Measurements from ENCODE around the gene UBTD2. TPM values are rescaled to one million over a fixed set of nuclear protein-coding genes. Genes with fewer than 3 reads are reported as not detected.

Gene UBTD2
- total RNA-seq, 2 donors from 2014 or later = 13.5 to 20.8 TPM

DNA sequence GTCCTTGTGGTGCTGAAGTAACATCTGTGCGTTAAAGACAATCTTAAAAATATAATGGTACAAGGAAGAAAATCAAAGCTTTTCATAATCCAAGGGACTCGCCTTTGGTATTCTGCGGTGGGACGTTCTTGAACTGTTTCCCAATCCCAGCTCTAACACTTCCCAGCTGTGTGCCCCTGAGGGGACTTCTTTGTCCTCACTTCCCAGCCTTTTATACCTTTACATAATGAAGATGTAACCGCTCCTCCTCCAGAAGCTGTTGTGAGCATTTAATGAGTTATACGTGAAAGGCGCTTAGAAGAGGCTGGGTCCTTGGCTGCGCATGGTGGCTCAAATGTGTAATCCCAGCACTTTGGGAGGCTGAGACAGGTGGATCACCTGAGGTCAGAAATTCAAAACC is 112.4 kb downstream of the UBTD2 start:
- 88 to 92% methylated on average over 8 of the region's 8 CpGs for WGBS, 2 donors
- DNase-seq (no peak), ATAC-seq (no peak)
- Histone ChIP-seq H3K27me3 (no peaks in the 10 kb centered on the region), H3K4me3 (no peak overlapping the region), H3K4me1 (no peaks in the 10 kb centered on the region), H3K9me3 (no peaks in the 10 kb centered on the region), H3K36me3 (replicated peaks in 1 of 2; ENCODE audit: insufficient read depth in 1 of 2, low read depth in 2 of 2) (no peaks in the 10 kb centered on the region), H3K27ac (no peak overlapping the region)
- intact Hi-C loops (cut with DNase I) = no loop called here
- TF ChIP-seq POLR2A (IDR thresholded peaks at IDR 0.05) (no peak), CTCF (IDR thresholded peaks at IDR 0.05) (no peak)

DNA sequence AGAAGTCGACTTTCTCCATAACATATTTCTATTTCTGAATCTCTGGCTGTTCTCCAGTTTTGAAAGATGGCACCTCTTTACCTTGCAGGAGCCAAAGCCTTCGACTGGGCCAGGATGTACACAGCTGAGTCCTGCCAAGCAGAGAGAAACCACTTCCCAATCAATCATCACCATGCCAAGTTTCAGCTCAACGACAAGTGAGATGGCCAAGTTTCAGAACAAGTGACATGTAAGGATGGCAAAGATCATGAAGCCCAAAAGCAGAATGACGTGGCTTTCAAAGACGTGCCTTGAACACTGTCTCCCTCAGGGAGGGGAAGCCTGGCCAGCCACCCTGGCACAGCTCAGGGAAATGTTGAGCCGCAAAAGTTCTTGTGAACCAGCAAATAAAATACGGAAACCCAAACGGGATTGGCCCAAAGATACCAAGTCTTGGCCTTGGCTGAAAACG is 113.3 kb downstream of the UBTD2 start:
- Histone ChIP-seq H3K4me1 (no peaks in the 10 kb centered on the region), H3K27me3 (no peaks in the 10 kb centered on the region), H3K9me3 (no peaks in the 10 kb centered on the region), H3K4me3 (no peak overlapping the region), H3K27ac (no peak overlapping the region), H3K36me3 (replicated peaks in 1 of 2; ENCODE audit: insufficient read depth in 1 of 2, low read depth in 2 of 2) (no peaks in the 10 kb centered on the region)
- TF ChIP-seq CTCF (IDR thresholded peaks at IDR 0.05) = no peak
- TF ChIP-seq POLR2A (IDR thresholded peaks at IDR 0.05) = no peak
- DNase-seq = no peak
- no peak for ATAC-seq
- intact Hi-C loops (cut with DNase I) = no loop called here
- WGBS, 2 donors = 43 to 49% methylated on average over 9 of the region's 9 CpGs

GRCh38 chr5:172169216-172169615 is 114.3 kb downstream of the UBTD2 start:
- TF ChIP-seq POLR2A (IDR thresholded peaks at IDR 0.05) (no peak), CTCF (IDR thresholded peaks at IDR 0.05) (no peak)
- intact Hi-C loops (cut with DNase I) = no loop called here
- H3K4me3 ChIP-seq = no peak overlapping the region
- peaks cover 6% of the 10 kb centered on the region for H3K4me1 ChIP-seq
- H3K27ac ChIP-seq = no peak overlapping the region
- ATAC-seq = no peak
- H3K9me3 ChIP-seq = no peaks in the 10 kb centered on the region
- no peaks in the 10 kb centered on the region for H3K36me3 ChIP-seq (replicated peaks in 1 of 2; ENCODE audit: insufficient read depth in 1 of 2, low read depth in 2 of 2)
- no peaks in the 10 kb centered on the region for H3K27me3 ChIP-seq
- WGBS, 2 donors = 88 to 96% methylated on average over 2 of the region's 2 CpGs
- DNase-seq = no peak

- peaks cover 7% of the 10 kb centered on the region for H3K4me1 ChIP-seq
- 79 to 93% methylated on average over 5 to 8 of the region's 8 CpGs for WGBS, 2 donors
- DNase-seq (no peak), ATAC-seq (no peak)
- TF ChIP-seq CTCF (IDR thresholded peaks at IDR 0.05) (no peak), POLR2A (IDR thresholded peaks at IDR 0.05) (no peak)
- H3K4me3 ChIP-seq = no peak overlapping the region
- H3K9me3 ChIP-seq = no peaks in the 10 kb centered on the region
- no peak overlapping the region for H3K27ac ChIP-seq
- intact Hi-C loops (cut with DNase I) = no loop called here
- no peaks in the 10 kb centered on the region for H3K27me3 ChIP-seq
- no peaks in the 10 kb centered on the region for H3K36me3 ChIP-seq (replicated peaks in 1 of 2; ENCODE audit: insufficient read depth in 1 of 2, low read depth in 2 of 2)
Observed at GRCh38 chr5:172168311-172168710, 115.3 kb downstream of the UBTD2 start.

DNA sequence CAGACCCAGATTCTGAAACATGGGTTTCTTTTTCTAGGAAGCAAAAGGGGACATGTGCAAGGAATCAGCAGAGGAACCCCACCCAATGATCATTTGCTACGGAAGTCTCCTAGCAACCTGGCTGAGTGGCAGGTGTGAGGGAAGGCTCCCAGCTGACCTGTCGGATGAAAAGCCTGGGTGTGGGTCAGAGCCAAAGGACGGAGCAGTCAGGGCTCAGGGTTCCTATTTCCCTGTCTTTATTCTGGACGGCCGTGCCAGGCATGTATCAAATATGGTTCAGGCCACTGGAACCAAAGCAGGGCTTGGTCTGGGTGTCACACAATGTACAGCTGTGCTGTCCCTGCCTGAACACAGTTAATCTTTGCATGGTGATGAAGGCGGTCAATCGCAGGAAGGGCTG is 115.7 kb downstream of the UBTD2 start:
- Histone ChIP-seq H3K9me3 (no peaks in the 10 kb centered on the region), H3K4me3 (no peak overlapping the region), H3K36me3 (replicated peaks in 1 of 2; ENCODE audit: insufficient read depth in 1 of 2, low read depth in 2 of 2) (no peaks in the 10 kb centered on the region), H3K27me3 (no peaks in the 10 kb centered on the region), H3K27ac (no peak overlapping the region), H3K4me1 (peaks cover 7% of the 10 kb centered on the region)
- WGBS, 2 donors = 77 to 80% methylated on average over 6 to 7 of the region's 7 CpGs
- ATAC-seq (no peak), DNase-seq (no peak)
- intact Hi-C loops (cut with DNase I) = no loop called here
- TF ChIP-seq POLR2A (IDR thresholded peaks at IDR 0.05) (no peak), CTCF (IDR thresholded peaks at IDR 0.05) (no peak)
